Measurements from ENCODE around the gene TMEM248.
"Not testable (repeated sequence)": the region's sequence is repeated elsewhere in the genome, so short reads cannot be mapped to it uniquely, and the experiment has no call there.

TMEM248 gene

GRCh38 chr7:66953044-66953427, 32.0 kb downstream of the TMEM248 start:
- DNase-seq = no peak

GRCh38 chr7:66957595-66958290, 36.7 kb downstream of the TMEM248 start:
- DNase-seq = no peak

- DNase-seq = no peak
Observed at GRCh38 chr7:66958538-66959350, 37.7 kb downstream of the TMEM248 start.

GRCh38 chr7:66960192-66960591, 39.2 kb downstream of the TMEM248 start:
- no peak for DNase-seq

GRCh38 chr7:66961096-66961495, 40.1 kb downstream of the TMEM248 start:
- DNase-seq = no peak

- no peak for DNase-seq
Observed at GRCh38 chr7:66964411-66964810, 43.4 kb downstream of the TMEM248 start.

GRCh38 chr7:66967029-66967428, 46.0 kb downstream of the TMEM248 start:
- no peak for DNase-seq

GRCh38 chr7:66969001-66969400, 48.0 kb downstream of the TMEM248 start:
- not testable (repeated sequence) for DNase-seq

GRCh38 chr7:66970310-66970709, 49.3 kb downstream of the TMEM248 start:
- DNase-seq = no peak

- DNase-seq = no peak
Observed at GRCh38 chr7:66974986-66975590, 54.1 kb downstream of the TMEM248 start.

- DNase-seq = not testable (repeated sequence)
Observed at GRCh38 chr7:66978312-66978711, 57.3 kb downstream of the TMEM248 start.

- not testable (repeated sequence) for DNase-seq
Observed at GRCh38 chr7:66979013-66979412, 58.0 kb downstream of the TMEM248 start.

- DNase-seq = not testable (repeated sequence)
Observed at GRCh38 chr7:66980336-66980735, 59.3 kb downstream of the TMEM248 start.

GRCh38 chr7:66989552-66989951, 68.5 kb downstream of the TMEM248 start:
- DNase-seq = not testable (repeated sequence)

- not testable (repeated sequence) for DNase-seq
Observed at GRCh38 chr7:66994051-66994450, 73.0 kb downstream of the TMEM248 start.

GRCh38 chr7:66994691-66995049, 73.6 kb downstream of the TMEM248 start:
- peak; percentile 73 for DNase-seq

- peak; percentile 98 for DNase-seq
Observed at GRCh38 chr7:66995050-66995776, 74.2 kb downstream of the TMEM248 start, which contains the start of gene SBDS. Gene SBDS (minus strand): TSS chr7:66995586. CDS start chr7:66995417, 169 bp downstream.

- peak; percentile 99 for DNase-seq
Observed at GRCh38 chr7:66996444-66997191, 75.6 kb downstream of the TMEM248 start, which contains the start of gene TYW1. Gene TYW1 (plus strand): TSS chr7:66996833. CDS start chr7:66996979, 146 bp downstream.

GRCh38 chr7:67000601-67001258, 79.7 kb downstream of the TMEM248 start:
- peak; percentile 48 for DNase-seq

- not testable (repeated sequence) for DNase-seq
Observed at GRCh38 chr7:67004145-67004544, 83.1 kb downstream of the TMEM248 start.

- DNase-seq = no peak
Observed at GRCh38 chr7:67006965-67007364, 85.9 kb downstream of the TMEM248 start.
